Measurements from ENCODE around the gene ACE. TPM values are rescaled to one million over a fixed set of nuclear protein-coding genes. Genes with fewer than 3 reads are reported as not detected.

Gene ACE
- total RNA-seq, 1 donor from 2014 or later, result 1.0 TPM

DNA sequence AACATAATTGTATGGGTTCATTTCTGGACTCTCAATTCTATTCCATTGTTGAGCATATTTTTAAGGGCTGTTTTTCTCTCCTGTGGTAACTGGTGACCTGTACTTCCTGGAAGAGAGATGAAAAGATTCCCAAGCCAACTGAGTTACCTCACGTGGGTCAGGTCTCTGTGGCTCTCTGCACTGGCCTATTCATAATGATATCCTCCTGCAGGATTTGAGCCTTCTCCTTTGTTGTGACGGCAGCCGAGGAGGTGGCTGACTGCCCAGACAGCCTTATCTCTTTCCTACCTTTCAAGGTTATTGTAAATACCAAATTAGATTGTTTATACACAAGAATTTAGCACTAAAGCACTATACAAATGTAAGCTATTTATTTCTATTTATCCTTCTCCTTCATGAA, 2.7 kb upstream of the ACE start:
- ATAC-seq, result peak; percentile 13
- DNase-seq (ENCODE audit: low spot score), result no peak

DNA sequence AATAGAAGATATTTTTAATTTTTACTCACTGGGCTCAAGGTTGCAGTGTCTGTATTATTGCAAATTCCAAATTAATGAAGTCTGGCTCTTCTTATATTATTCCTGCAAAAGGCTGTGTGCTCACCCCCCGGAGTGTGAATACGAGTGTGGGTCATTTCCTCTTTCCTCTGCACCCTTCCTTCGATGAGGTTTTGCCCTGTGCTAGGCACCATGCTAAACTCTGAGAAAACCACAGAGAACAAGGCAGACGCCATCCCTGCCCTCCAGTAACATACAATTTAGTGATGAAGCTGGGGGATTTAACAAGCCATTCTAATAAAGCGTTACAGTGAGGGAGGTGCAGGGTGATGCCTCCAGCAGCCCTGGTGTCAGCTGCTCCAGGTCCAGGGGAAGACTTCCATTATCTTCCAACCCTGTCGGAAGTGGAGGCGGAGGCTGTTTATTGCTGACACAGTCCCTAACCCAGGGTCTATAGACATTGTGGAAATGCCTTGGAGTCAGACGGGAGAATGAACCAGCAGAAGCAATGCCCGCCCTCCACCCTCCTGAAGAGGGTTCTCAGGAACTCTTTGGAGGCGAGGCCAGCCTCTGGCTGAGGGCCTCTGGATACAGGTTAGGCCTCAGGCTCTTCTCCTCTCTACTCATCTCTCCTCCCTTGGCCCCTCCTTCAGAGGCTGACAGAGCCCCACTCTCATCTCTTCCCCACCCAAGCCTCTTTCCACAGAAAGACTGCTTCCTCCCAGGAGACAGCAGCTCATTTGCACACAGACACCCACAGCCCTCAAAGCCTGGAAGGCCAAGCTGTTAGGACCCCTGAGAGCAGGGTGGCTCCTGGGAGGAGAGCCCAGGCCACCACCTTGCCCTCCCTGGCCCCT, 2.0 kb upstream of the ACE start:
- ATAC-seq (no peak), DNase-seq (ENCODE audit: low spot score) (no peak)

DNA sequence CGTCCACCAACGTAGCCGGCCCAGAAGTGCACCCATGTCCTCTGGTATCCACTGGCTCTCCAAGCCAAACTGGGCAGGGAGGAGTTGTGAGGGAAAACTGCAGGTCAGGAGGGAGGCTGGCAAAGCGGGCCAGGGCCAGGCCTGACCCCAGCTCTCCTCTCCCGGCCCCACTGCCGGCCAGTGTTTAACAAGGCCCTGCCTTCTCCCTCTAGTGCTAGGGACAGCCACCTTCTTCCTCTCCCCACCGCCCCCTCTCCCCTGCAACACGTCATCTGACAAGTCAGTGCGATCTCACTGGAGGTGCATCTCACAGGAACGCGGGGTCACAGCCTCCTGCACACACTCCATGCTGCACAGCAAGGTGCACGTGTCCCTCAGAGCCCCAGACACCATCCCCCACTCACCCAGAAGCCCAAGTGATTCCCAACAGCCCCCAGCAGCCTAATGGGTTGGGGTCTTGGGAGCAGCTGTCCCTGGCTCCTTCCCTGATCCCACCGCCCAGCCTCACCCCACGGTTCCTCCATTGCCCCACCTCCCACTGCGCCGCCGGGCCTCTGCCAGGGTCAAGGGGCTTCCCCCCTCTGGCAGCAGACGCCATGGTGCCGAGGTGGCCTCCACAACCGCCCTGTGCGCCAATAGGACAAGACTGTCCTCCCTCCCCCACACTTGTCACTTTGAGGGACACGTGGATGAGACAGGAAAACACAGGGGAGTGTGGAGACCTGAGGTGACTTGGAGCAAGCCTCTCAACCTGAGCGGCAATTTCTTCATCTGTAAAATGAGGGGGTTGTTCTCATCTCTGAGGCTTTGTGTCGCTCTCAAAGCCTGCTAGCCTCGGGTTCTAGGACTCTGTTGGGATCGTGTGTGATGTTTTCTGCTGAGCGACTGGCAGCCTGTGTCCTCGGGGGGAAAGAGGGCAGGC, 1.1 kb upstream of the ACE start:
- no peak for ATAC-seq
- DNase-seq (ENCODE audit: low spot score), result no peak

DNA sequence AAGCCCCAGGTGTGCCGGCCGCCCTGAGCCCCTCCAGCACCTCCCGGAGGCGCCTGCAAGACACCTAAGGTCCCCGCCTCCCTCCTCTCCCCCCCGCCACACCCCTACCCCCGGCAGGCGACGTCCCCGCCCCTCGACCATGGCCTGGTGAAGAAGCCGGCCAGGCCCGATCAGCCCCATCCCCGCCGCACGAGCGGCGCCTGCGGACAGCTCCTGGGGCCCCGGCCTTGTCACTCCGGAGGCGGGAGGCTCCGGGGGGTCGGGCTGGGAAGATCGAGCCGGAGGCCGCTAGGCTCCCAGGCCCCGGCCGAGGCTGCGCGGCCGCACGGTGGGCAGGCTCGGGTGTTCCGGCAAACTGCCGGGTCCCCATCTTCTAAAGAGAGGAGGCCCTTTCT, 405 bp upstream of the ACE start:
- ATAC-seq (peak; percentile 17), DNase-seq (ENCODE audit: low spot score) (no peak)

- ATAC-seq, result no peak
- DNase-seq (ENCODE audit: low spot score), result no peak
These were observed 899 bp downstream of the ACE start for GRCh38 chr17:63477480-63478440.

DNA sequence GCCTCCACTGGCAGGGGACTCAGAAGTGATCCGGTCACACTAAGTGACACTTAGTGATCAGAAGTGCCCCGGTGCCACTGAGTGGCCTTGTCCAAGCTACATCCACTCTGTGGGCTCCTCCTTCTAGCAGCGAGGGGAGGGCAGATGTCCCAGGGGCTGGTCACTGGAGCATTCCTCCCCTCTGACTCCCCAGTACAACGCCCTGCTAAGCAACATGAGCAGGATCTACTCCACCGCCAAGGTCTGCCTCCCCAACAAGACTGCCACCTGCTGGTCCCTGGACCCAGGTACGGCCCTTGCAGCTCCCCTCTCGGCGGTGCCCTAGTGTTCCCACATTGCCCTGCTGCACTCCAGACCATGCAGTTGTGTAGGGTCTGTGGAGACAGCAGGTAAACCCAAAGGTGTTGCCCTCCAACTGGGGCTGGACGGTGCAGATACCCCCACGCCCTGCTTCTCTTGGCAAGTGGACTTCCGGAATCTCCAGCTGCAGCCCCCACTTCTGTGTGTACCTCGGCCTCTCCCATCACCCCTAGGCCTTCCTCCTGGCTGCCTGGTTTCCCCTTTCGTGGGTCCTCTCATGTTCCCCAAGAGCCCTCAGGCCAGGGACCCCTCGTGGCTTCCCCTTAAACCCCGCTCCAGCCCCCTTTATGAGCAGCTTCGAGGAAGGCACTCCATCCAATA, 2.1 kb downstream of the ACE start:
- DNase-seq (ENCODE audit: low spot score), result peak; percentile 76

GRCh38 chr17:63479495-63480184, 2.8 kb downstream of the ACE start:
- DNase-seq (ENCODE audit: low spot score), result no peak

More for the DNA sequence above, 2.1 kb downstream of the ACE start:
- peak; percentile 89 for ATAC-seq

DNA sequence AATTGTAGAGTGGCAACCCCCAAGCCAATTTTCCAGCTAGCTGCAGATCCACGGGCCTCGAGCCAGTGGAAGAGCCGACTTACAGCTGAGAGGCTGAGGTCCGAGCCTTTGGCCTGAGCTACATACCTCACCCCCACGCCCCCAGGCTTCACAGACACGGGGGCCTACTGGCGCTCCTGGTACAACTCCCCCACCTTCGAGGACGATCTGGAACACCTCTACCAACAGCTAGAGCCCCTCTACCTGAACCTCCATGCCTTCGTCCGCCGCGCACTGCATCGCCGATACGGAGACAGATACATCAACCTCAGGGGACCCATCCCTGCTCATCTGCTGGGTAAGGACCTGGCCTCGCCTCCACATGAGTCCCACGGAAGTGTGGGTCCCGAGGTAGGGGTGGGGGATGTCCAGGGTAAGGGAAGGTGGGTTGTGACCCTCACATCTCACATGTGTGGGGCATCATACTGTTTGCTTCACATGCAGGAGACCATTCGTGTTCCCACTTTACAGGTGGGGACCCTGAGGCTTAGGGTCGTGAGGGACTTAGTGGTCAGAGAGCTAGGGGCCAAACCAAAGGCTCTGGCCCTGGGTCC, 3.4 kb downstream of the ACE start:
- ATAC-seq (no peak), DNase-seq (ENCODE audit: low spot score) (no peak)

More at GRCh38 chr17:63479495-63480184, 2.8 kb downstream of the ACE start:
- ATAC-seq, result no peak

DNA sequence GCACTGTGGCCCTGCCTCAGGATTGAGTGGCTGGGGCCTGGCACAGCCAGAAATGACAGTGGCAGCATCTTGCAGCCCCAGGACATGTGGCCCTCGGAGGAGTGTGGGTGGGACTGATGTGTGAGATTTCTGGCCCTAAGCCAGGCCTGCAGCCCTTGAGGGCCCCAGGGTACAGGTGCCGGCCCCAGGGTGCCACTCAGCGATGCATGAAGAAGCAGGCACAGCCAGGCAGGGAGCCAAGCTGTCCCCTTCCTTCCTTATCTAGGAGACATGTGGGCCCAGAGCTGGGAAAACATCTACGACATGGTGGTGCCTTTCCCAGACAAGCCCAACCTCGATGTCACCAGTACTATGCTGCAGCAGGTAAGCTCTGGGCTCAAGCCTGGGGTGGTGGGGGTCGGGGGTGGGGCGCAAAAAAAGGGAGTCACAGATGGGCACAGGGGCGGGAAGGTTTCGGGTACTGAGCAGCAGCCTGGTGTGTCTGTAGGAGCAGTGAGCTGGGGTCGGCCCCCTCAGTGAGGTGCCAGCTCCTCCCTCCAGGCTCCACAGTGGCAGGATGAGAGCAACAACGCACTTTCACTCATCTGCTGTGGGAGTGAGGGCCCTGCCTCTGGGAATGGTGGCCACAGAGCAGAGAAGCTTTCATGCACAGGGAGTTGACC, 4.1 kb downstream of the ACE start:
- ATAC-seq (no peak), DNase-seq (ENCODE audit: low spot score) (no peak)

DNA sequence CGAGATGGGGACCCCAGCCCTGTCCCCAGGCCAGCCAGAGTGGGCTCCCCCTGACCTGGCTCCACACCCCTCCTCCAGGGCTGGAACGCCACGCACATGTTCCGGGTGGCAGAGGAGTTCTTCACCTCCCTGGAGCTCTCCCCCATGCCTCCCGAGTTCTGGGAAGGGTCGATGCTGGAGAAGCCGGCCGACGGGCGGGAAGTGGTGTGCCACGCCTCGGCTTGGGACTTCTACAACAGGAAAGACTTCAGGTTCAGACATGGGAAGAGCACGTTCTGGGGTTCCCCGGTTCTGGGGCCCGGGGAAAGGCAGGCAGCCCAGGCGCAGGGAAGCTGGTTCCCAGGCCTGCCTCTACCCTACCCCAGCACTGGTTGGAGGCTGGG, 4.6 kb downstream of the ACE start:
- no peak for DNase-seq (ENCODE audit: low spot score)
- no peak for ATAC-seq

DNA sequence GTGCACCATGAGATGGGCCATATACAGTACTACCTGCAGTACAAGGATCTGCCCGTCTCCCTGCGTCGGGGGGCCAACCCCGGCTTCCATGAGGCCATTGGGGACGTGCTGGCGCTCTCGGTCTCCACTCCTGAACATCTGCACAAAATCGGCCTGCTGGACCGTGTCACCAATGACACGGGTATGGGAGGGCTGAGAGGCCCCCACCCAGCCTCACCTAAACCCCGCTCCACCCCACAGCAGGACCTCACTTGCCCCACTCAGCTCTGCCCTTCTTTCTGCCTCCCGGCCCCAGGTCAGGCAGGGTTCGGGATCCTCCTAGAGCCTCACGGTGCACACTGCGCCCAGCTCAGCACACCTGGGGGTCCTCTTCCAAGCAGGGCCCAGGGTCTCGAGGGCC, 5.6 kb downstream of the ACE start:
- no peak for ATAC-seq
- no peak for DNase-seq (ENCODE audit: low spot score)

DNA sequence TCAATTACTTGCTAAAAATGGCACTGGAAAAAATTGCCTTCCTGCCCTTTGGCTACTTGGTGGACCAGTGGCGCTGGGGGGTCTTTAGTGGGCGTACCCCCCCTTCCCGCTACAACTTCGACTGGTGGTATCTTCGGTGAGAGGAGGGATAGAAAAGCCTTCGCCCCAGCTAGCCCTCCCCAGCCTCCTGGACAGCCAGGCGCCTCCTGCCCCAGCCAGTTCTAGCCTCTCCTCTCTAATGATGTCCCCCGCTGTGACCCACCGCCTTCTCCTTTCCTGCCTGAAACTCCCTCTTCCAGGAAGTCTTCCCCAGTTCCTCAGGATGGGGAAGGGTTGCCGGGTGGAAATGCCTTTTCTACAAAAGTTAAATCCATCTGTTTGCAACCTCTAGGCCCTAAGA, 6.2 kb downstream of the ACE start:
- DNase-seq (ENCODE audit: low spot score), result no peak

GRCh38 chr17:63483655-63484575, 7.1 kb downstream of the ACE start:
- ATAC-seq (no peak), DNase-seq (ENCODE audit: low spot score) (no peak)

More for the DNA sequence above, 6.2 kb downstream of the ACE start:
- no peak for ATAC-seq

GRCh38 chr17:63486317-63487013, 9.6 kb downstream of the ACE start:
- no peak for DNase-seq (ENCODE audit: low spot score)
- ATAC-seq, result no peak

DNA sequence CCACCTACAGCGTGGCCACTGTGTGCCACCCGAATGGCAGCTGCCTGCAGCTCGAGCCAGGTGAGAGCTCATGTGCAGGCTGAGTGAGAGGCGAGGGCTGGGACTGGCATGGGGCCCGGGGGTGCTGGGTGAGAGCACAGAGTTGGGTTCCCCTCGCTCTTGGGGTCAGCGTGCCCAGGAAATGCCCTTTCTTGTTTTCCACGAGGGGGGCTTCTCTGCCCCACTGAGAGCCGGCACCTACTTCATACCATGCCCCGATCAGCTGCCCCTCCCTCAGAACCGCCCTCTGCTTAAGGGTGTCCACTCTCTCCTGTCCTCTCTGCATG, 10.1 kb downstream of the ACE start:
- no peak for DNase-seq (ENCODE audit: low spot score)
- ATAC-seq, result no peak

DNA sequence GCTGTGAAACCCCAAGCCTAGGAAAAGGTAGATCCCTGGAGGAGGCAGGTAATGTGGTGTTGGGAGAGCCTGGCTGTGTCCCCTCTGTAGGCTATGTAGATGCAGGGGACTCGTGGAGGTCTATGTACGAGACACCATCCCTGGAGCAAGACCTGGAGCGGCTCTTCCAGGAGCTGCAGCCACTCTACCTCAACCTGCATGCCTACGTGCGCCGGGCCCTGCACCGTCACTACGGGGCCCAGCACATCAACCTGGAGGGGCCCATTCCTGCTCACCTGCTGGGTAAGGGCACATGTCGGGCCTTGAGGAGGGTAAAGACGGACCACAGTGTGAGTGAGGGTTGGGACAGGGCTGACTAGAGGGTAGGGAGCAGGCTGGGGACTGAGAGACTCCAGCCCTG, 12.0 kb downstream of the ACE start:
- no peak for ATAC-seq
- DNase-seq (ENCODE audit: low spot score), result no peak

GRCh38 chr17:63489291-63489690, 12.4 kb downstream of the ACE start:
- no peak for ATAC-seq
- DNase-seq (ENCODE audit: low spot score), result no peak

Data from left lobe of liver (tissue), 2 donors.